Neural cell (in vitro differentiated cells): ENCODE measurements around the gene PDE6A. TPM values are rescaled to one million over a fixed set of nuclear protein-coding genes. Genes with fewer than 3 reads are reported as not detected.

ENCODE experiments used
- H2AFZ ChIP-seq: fragments of 200-600, 300-800 bp; sonication (generic), shearing (Covaris generic); 2 replicates; pipeline ENCODE4 v1.6.0; 2014; ENCODE audit warnings: low read depth, mild to moderate bottlenecking, antibody characterized with exemption, low read length, moderate library complexity
- H3F3A ChIP-seq: fragments of 200-600 bp; shearing (Covaris generic); 2 replicates; pipeline ENCODE4 v1.6.1; 2016; ENCODE audit warnings: mild to moderate bottlenecking, moderate library complexity, mixed read lengths, antibody characterized with exemption, low read length; ENCODE audit not compliant: insufficient read depth, poor library complexity, severe bottlenecking
- H3K27ac ChIP-seq: fragments of 200-600, 300-800 bp; sonication (generic), shearing (Covaris generic); 2 replicates; pipeline ENCODE4 v1.5.1; 2014; ENCODE audit warnings: mild to moderate bottlenecking, low read length, moderate library complexity
- H3K27me3 ChIP-seq: fragments of 300-800, 200-600 bp; sonication (generic), shearing (Covaris generic); 2 replicates; pipeline ENCODE4 v1.6.0; 2014; ENCODE audit warnings: mild to moderate bottlenecking, low read depth, low read length, moderate library complexity; ENCODE audit not compliant: insufficient read depth
- H3K36me3 ChIP-seq: fragments of 300-800, 200-600 bp; sonication (generic), shearing (Covaris generic); 2 replicates; pipeline ENCODE4 v1.5.1; 2014; ENCODE audit warnings: mild to moderate bottlenecking, antibody characterized with exemption, low read length, moderate library complexity; ENCODE audit not compliant: insufficient read depth
- H3K4me2 ChIP-seq: fragments of 300-800, 200-600 bp; sonication (generic), shearing (Covaris generic); 2 replicates; pipeline ENCODE4 v1.6.0; 2014; ENCODE audit warnings: mild to moderate bottlenecking, low read length
- H3K4me3 ChIP-seq: fragments of 300-800, 200-600 bp; sonication (generic), shearing (Covaris generic); 2 replicates; pipeline ENCODE4 v1.5.1; 2014; ENCODE audit warnings: mild to moderate bottlenecking, low read length, moderate library complexity
- H3K79me2 ChIP-seq: fragments of 200-600 bp; shearing (Covaris generic); replicated peaks from 2 replicates; pipeline ENCODE4 v1.6.0; 2014; ENCODE audit warnings: mild to moderate bottlenecking, low read length, moderate library complexity; ENCODE audit not compliant: insufficient read depth
- H3K9ac ChIP-seq: fragments of 300-800, 200-600 bp; sonication (generic), shearing (Covaris generic); 2 replicates; pipeline ENCODE4 v1.6.1; 2016; ENCODE audit warnings: mild to moderate bottlenecking, low read length, mixed read lengths
- H3K9me2 ChIP-seq: fragments of 200-600 bp; shearing (Covaris generic); 2 replicates; pipeline ENCODE4 v1.6.1; 2016; ENCODE audit warnings: mild to moderate bottlenecking, low read length, mixed read lengths; ENCODE audit not compliant: insufficient read depth
- H3K9me3 ChIP-seq: fragments of 200-600, 300-800 bp; sonication (generic), shearing (Covaris generic); 2 replicates; pipeline ENCODE4 v1.6.1; 2016; ENCODE audit warnings: mild to moderate bottlenecking, mixed run types, low read length, moderate library complexity, mixed read lengths
- H4K20me1 ChIP-seq: fragments of 200-600 bp; shearing (Covaris generic); 2 replicates; pipeline ENCODE4 v1.6.1; 2016; ENCODE audit warnings: mild to moderate bottlenecking, mixed run types; ENCODE audit not compliant: insufficient read depth
- CTCF ChIP-seq: fragments of 450-650 bp; IDR thresholded peaks from 2 replicates; pipeline ENCODE4 v1.5.1; 2014; ENCODE audit warnings: antibody characterized with exemption, mild to moderate bottlenecking, moderate library complexity; ENCODE audit not compliant: poor library complexity, severe bottlenecking
- EP300 ChIP-seq: fragments of 450-650 bp; conservative IDR thresholded peaks from 2 replicates; pipeline ENCODE4 v1.6.1; 2014; ENCODE audit warnings: antibody characterized with exemption, mild to moderate bottlenecking, moderate library complexity; ENCODE audit not compliant: poor library complexity, severe bottlenecking
- EZH2 ChIP-seq: fragments of 200-600, 300-800 bp; shearing (Covaris generic), sonication (generic); IDR thresholded peaks from 2 replicates; pipeline ENCODE4 v1.6.1; 2014; ENCODE audit warnings: antibody characterized with exemption, low read length, borderline replicate concordance, mild to moderate bottlenecking; ENCODE audit not compliant: insufficient read depth, poor library complexity, severe bottlenecking
- MXI1 ChIP-seq: fragments of 450-650 bp; conservative IDR thresholded peaks from 2 replicates; pipeline ENCODE4 v1.6.1; 2014; ENCODE audit warnings: antibody characterized with exemption, mild to moderate bottlenecking; ENCODE audit not compliant: poor library complexity, severe bottlenecking
- POLR2AphosphoS5 ChIP-seq: IDR thresholded peaks from 2 replicates; pipeline ENCODE4 v1.6.1; 2012
- RAD21 ChIP-seq: fragments of 450-650 bp; conservative IDR thresholded peaks from 2 replicates; pipeline ENCODE4 v1.6.1; 2014; ENCODE audit warnings: antibody characterized with exemption, mild to moderate bottlenecking, moderate library complexity
- SMC3 ChIP-seq: fragments of 450-650 bp; conservative IDR thresholded peaks from 2 replicates; pipeline ENCODE4 v1.6.1; 2014; ENCODE audit warnings: antibody characterized with exemption, mild to moderate bottlenecking, moderate library complexity; ENCODE audit not compliant: poor library complexity
- TAF1 ChIP-seq: IDR thresholded peaks from 2 replicates; pipeline ENCODE4 v1.6.1; 2012; ENCODE audit warnings: low read depth
- polyA plus RNA-seq: library from polyadenylated mRNA; depleted of rRNA; stranded (reverse); fragments of >200 nt; gene quantifications from 2 replicates; pipeline ENCODE4 v1.2.3, GENCODE V29; 2014
- TF ChIP-seq, protein P1 (sequence below): IDR thresholded peaks from 2 replicates; pipeline ENCODE4 v1.6.1; 2012; ENCODE audit warnings: borderline replicate concordance

PDE6A gene
- polyA plus RNA-seq, 1 donor from 2014 or later: not detected

- no peaks in the 10 kb centered on the region for H3K9me2 ChIP-seq
- H3K36me3 ChIP-seq: no peaks in the 10 kb centered on the region
- TF ChIP-seq EZH2 (no peak), TAF1 (no peak), CTCF (no peak), RAD21 (no peak), POLR2AphosphoS5 (no peak), MXI1 (no peak), SMC3 (no peak), EP300 (no peak)
- TF ChIP-seq, protein P1, sequence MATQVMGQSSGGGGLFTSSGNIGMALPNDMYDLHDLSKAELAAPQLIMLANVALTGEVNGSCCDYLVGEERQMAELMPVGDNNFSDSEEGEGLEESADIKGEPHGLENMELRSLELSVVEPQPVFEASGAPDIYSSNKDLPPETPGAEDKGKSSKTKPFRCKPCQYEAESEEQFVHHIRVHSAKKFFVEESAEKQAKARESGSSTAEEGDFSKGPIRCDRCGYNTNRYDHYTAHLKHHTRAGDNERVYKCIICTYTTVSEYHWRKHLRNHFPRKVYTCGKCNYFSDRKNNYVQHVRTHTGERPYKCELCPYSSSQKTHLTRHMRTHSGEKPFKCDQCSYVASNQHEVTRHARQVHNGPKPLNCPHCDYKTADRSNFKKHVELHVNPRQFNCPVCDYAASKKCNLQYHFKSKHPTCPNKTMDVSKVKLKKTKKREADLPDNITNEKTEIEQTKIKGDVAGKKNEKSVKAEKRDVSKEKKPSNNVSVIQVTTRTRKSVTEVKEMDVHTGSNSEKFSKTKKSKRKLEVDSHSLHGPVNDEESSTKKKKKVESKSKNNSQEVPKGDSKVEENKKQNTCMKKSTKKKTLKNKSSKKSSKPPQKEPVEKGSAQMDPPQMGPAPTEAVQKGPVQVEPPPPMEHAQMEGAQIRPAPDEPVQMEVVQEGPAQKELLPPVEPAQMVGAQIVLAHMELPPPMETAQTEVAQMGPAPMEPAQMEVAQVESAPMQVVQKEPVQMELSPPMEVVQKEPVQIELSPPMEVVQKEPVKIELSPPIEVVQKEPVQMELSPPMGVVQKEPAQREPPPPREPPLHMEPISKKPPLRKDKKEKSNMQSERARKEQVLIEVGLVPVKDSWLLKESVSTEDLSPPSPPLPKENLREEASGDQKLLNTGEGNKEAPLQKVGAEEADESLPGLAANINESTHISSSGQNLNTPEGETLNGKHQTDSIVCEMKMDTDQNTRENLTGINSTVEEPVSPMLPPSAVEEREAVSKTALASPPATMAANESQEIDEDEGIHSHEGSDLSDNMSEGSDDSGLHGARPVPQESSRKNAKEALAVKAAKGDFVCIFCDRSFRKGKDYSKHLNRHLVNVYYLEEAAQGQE: no peak
- no peaks in the 10 kb centered on the region for H4K20me1 ChIP-seq
- no peaks in the 10 kb centered on the region for H3K79me2 ChIP-seq
- H3K27ac ChIP-seq: no peak overlapping the region
- no peaks in the 10 kb centered on the region for H3F3A ChIP-seq
- H3K9me3 ChIP-seq: no peaks in the 10 kb centered on the region
- no peaks in the 10 kb centered on the region for H3K27me3 ChIP-seq
- no peak overlapping the region for H3K4me2 ChIP-seq
- H3K4me3 ChIP-seq: no peak overlapping the region
- no peak overlapping the region for H2AFZ ChIP-seq
- no peak overlapping the region for H3K9ac ChIP-seq
These were observed 3.5 kb downstream of the PDE6A start for GRCh38 chr5:149940941-149941644.

DNA sequence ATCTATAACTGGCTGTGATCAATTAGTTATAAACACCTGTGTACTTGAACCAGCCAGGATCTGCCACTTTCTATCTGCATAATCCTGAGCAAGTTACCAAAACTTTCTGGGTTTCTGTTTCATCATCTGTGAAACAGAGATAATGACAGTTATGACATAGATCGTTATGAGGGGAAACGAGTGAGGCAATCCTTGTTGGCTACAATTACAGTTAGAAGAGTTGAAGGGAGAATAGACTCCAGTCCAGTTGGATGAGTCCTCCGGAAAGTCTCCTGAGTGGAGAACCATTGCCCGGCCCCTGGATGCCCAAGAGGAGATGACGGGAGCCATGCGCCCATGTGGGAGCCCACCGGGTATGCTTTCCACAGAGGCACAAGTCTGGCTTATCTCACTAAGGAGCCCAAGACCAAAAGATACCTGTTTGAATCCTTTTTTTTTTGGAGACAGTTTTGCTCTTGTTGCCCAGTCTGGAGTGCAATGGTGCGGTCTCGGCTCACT is 4.5 kb downstream of the PDE6A start:
- H3K4me2 ChIP-seq: no peak overlapping the region
- TF ChIP-seq, protein P1: no peak
- TF ChIP-seq MXI1 (no peak), EZH2 (no peak)
- H3K9me3 ChIP-seq: no peaks in the 10 kb centered on the region
- H3K27me3 ChIP-seq: no peaks in the 10 kb centered on the region
- no peak overlapping the region for H3K9ac ChIP-seq
- no peaks in the 10 kb centered on the region for H3F3A ChIP-seq
- no peak overlapping the region for H3K27ac ChIP-seq
- no peak overlapping the region for H3K4me3 ChIP-seq
- H4K20me1 ChIP-seq: no peaks in the 10 kb centered on the region
- no peaks in the 10 kb centered on the region for H3K9me2 ChIP-seq
- no peaks in the 10 kb centered on the region for H3K79me2 ChIP-seq
- H3K36me3 ChIP-seq: no peaks in the 10 kb centered on the region
- H2AFZ ChIP-seq: no peak overlapping the region
